Mucosa of gallbladder (tissue), 1 donor: ENCODE data around the gene MFSD6. TPM values are rescaled to one million over a fixed set of nuclear protein-coding genes. Genes with fewer than 3 reads are reported as not detected.
"Not testable (repeated sequence)": the region's sequence is repeated elsewhere in the genome, so short reads cannot be mapped to it uniquely, and the experiment has no call there.

ENCODE experiments used
- DNase-seq: peaks from one replicate; pipeline ENCODE4 v3.0.0-alpha.2; 2020; ENCODE audit warnings: low spot score
- total RNA-seq: library from RNA; stranded (reverse); gene quantifications from one replicate; pipeline ENCODE4 v1.2.1, GENCODE V29; 2021
- donor health status: DM: no; HTN: no; CAD: no.

Gene MFSD6
- total RNA-seq, 1 donor from 2014 or later = 62.9 TPM

DNA sequence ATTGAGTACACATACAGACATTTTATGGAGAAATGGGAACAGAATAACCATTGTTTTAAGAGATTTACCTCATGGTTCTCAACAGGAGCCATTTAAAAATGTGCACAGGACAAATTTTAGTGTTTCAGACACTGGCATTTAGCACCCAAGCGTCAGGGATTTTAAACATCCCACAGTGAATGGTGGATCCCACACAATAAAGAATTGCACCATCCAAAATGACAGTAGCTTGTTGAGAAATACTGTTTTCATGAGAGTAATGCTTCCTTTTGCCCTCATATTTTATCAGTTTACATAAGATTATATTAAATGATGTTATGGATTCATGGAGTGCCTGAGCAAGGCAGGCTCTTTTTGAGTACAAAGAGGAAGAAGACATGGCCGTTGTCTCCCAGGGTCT is 54.0 kb downstream of the MFSD6 start:
- no peak for DNase-seq

GRCh38 chr2:190462611-190463010 is 54.5 kb downstream of the MFSD6 start:
- DNase-seq = no peak

DNA sequence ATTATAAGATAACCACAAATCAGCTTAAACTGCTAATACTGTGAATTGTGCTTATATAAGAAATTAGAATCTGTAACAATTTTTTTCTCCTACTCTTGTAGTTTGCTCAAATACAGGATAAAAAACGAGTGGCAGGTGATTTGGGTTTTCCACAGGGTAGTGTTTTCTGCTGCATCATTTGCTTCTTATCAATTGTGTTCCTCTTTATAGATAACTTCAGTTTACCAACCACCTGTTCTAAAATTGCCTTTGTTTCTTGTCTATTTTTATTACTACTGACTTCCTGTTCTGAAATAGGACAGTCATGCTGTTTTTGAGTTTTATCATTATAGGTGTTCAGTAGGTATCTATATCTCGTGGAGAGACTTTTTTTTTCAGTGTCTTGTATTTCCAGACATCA is 56.9 kb downstream of the MFSD6 start:
- no peak for DNase-seq

- DNase-seq = no peak
These were observed 58.8 kb downstream of the MFSD6 start for GRCh38 chr2:190466819-190467446.

DNA sequence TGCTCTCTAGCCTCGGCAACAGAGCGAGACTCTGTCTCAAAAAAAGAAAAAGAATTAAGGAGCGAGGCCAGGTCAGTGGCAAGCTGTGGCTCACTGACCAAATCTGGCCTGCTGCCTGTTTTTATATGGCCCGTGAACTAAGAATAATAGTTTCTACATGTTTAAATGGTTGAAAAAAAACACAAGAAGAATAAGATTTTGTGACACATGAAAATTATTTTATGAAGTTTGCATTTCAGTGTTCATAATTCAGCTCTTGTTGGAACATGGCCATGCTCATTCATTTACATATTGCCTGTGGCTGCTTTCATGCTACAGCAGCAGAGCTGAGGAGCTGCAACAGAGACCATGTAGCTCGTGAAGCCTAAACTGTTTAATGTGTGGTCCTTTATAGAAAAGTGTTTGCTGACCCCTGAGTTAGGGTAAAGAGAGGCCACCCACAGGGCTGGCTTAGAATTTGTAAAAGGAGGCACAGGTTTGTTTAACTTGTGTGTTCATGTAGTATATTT is 59.5 kb downstream of the MFSD6 start:
- DNase-seq = no peak

GRCh38 chr2:190468354-190468753 is 60.2 kb downstream of the MFSD6 start:
- DNase-seq = not testable (repeated sequence)

DNA sequence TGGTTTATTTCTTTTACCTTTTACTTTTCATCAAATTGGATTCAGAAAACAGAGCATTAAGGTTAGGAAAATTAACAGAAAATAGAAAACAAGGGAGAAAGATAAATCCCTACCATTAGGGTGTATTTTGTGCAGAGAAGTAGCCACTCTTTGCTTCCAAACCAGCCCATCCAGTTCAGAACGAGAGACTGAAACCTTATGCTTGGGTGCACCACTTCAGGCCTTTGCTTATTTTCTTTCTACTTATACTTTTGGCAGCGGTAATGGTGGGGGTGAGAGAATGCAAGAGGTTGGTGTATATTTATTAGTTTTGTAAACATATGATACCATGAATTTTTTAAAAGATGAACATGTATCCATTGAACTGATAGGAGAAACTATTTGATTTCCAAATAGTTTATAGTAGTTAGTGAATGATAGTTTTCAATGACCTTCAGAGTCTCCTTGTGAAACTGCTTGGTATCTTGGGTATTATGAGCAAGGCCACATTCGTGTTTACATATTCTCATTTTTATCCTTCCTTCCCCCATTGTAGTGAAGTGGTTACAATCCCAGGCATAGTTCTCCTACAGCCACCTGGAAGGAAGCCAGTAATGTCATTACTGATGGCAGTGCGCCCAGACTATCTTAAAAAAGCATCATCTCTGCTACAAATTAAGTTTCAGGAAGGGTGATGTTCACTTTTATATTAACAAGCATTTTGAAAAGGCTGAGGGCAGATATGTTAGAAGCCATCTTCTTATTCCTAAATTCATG is 60.8 kb downstream of the MFSD6 start:
- DNase-seq = peak; percentile 89

GRCh38 chr2:190469771-190470170 is 61.6 kb downstream of the MFSD6 start:
- peak; percentile 67 for DNase-seq

DNA sequence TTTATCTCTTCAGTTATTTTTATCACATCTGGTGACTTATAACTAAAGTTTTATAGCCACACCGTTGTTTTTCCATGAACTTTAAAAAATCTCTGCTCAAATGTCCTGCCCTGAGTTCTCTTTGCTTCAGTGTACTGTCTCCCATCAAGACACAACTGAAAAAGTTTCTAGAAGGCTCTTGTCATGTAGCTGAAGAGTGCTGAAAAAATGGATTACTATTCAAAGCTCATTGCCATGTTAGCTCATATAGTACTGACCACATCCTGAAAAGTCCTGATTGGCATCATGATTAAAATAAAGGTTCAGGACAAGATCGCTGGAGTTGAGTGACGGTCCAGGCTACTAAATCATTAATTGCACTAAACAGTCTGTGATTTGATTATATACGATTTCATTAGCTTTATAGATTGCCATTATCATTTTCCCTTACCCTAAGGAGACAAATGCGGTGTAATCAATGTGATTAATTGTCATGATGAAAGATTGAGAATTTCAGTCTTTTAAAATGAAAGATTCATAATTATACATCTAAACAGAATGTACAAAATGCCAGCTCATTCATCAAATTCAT is 62.2 kb downstream of the MFSD6 start:
- DNase-seq = no peak

- DNase-seq = no peak
These were observed 69.7 kb downstream of the MFSD6 start for GRCh38 chr2:190477661-190478454.

- DNase-seq = no peak
These were observed 70.5 kb downstream of the MFSD6 start for GRCh38 chr2:190478572-190479195.

DNA sequence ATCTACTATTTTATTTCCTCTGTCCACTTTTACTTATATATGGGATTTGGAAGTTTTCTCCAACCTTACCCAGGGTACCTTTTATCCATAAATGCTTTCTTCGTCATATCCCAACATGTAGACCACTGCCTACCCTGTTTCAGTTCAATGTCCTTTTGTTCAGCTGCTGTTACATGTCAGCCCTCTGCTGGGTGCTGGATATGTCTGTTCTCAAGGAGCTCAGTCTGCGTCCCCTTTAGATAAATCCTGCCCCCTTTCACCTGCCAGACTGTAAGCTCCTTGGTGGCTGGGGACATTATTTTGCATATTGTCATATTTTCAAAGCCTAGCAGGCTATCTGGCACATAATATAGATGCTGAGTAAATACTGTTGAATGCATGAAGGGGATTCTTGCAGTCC is 73.2 kb downstream of the MFSD6 start:
- DNase-seq = no peak

- DNase-seq = no peak
These were observed 74.3 kb downstream of the MFSD6 start for GRCh38 chr2:190482451-190482850.

DNA sequence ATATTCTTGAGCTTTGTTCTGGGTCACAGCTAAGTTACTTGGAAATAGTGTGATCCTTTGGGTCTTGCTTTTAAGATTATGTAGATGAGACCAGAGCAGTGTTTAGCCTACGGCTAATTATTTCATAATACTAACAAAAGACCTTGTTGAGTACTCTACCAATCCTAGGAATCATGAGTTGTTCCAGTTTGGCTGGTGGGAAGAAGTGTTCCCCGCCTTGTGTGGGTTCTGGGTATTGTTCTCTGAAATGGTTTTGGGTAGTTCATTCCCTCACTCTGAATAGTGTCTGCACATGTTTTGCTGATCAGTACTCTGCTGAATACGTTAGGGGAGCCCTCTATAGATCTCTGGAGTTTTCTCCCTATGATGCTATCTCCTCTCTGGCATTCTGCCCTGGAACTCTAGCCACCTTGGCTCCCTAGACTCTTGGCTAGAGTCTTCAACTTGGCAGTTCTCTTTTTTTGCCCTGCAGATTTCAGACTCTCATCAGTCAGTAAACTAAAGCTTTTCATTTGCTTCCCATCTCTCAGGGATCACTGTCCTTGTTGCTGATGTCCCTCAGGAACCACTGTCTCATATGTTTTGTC is 78.0 kb downstream of the MFSD6 start:
- no peak for DNase-seq

- no peak for DNase-seq
These were observed 80.5 kb downstream of the MFSD6 start for GRCh38 chr2:190488516-190489233.

- DNase-seq = no peak
These were observed 81.3 kb downstream of the MFSD6 start for GRCh38 chr2:190489475-190489874.

DNA sequence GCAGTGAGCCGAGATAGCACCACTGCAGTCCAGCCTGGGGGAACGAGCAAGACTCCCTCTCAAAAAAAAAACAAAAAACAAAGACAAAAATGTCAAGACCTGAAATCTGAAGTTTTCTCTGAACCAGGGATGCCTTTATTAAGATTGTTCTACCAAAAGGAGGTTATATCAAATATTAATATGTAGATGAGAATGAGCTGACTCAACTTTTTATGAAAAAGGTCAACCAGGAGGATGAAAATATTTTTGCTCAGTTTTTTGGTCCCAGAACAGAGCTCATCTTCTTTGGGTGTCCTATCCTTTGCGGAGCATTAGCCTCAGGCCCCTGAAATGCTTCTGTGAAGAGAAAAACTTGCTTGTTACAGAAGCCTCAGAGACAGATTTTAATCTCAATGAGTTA is 82.3 kb downstream of the MFSD6 start:
- DNase-seq = no peak

DNA sequence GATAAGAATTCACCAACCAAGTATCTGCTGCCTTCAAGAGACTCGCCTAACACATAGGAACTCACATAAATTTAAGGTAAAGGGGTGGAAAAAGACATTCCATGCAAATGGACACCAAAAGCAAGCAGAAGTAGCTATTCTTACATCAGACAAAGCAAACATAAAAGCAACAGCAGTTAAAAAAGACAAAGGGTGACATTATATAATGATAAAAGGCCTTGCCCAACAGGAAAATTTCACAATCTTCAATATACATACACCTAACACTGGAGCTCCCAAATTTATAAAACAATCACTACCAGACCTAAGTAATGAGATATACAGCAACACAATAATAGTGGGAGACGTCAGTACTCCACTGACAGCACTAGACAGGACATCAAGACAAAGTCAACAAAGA is 84.9 kb downstream of the MFSD6 start:
- DNase-seq = no peak

- DNase-seq = not testable (repeated sequence)
These were observed 86.6 kb downstream of the MFSD6 start for GRCh38 chr2:190494600-190495227.

GRCh38 chr2:190497428-190497827 is 89.3 kb downstream of the MFSD6 start:
- no peak for DNase-seq
